ENCODE data around the gene CCDC92. TPM values are rescaled to one million over a fixed set of nuclear protein-coding genes. Genes with fewer than 3 reads are reported as not detected.

Gene CCDC92
- total RNA-seq, 2 donors from 2014 or later: 30.1 to 46.4 TPM

GRCh38 chr12:123938679-123939480, 33.8 kb downstream of the CCDC92 start:
- Mint-ChIP-seq H3K27ac (peak overlapping the region; percentile 96), H3K36me3 (ENCODE audit: low read depth) (peaks cover 11% of the 10 kb centered on the region), H3K4me1 (peaks cover 23% of the 10 kb centered on the region), H3K4me3 (peak overlapping the region; percentile 90), H3K27me3 (no peaks in the 10 kb centered on the region)
- no peak for DNase-seq
- ATAC-seq: no peak
- H3K9me3 ChIP-seq (ENCODE audit: control insufficient read depth, low read length, poor library complexity, severe bottlenecking): no peaks in the 10 kb centered on the region

GRCh38 chr12:123937707-123938591, 34.7 kb downstream of the CCDC92 start:
- Mint-ChIP-seq H3K27ac (peak overlapping the region; percentile 96), H3K4me3 (peak overlapping the region; percentile 90), H3K27me3 (no peaks in the 10 kb centered on the region), H3K4me1 (peaks cover 23% of the 10 kb centered on the region), H3K36me3 (ENCODE audit: low read depth) (peaks cover 11% of the 10 kb centered on the region)
- ATAC-seq (peak; percentile 93), DNase-seq (peak in 1 of 3 donors; percentile 13)
- H3K9me3 ChIP-seq (ENCODE audit: control insufficient read depth, low read length, poor library complexity, severe bottlenecking): no peaks in the 10 kb centered on the region

- peaks cover 7% of the 10 kb centered on the region for H3K36me3 Mint-ChIP-seq (ENCODE audit: low read depth)
- DNase-seq (no peak), ATAC-seq (no peak)
- no peaks in the 10 kb centered on the region for H3K9me3 ChIP-seq (ENCODE audit: control insufficient read depth, low read length, poor library complexity, severe bottlenecking)
- H3K4me3 Mint-ChIP-seq: peak overlapping the region; percentile 90
- H3K27me3 Mint-ChIP-seq: no peaks in the 10 kb centered on the region
- peaks cover 29% of the 10 kb centered on the region for H3K4me1 Mint-ChIP-seq
- H3K27ac Mint-ChIP-seq: peak overlapping the region; percentile 96
Measured at GRCh38 chr12:123936956-123937706, 35.5 kb downstream of the CCDC92 start.

- H3K36me3 Mint-ChIP-seq (ENCODE audit: low read depth): peaks cover 5% of the 10 kb centered on the region
- peaks cover 36% of the 10 kb centered on the region for H3K4me1 Mint-ChIP-seq
- H3K4me3 Mint-ChIP-seq: peak overlapping the region; percentile 79
- DNase-seq (no peak), ATAC-seq (no peak)
- H3K27me3 Mint-ChIP-seq: peaks cover 3% of the 10 kb centered on the region
- no peaks in the 10 kb centered on the region for H3K9me3 ChIP-seq (ENCODE audit: control insufficient read depth, low read length, poor library complexity, severe bottlenecking)
- peak overlapping the region; percentile 96 for H3K27ac Mint-ChIP-seq
Measured at GRCh38 chr12:123936471-123936870, 36.2 kb downstream of the CCDC92 start.

- H3K4me1 Mint-ChIP-seq: peaks cover 37% of the 10 kb centered on the region
- DNase-seq (no peak), ATAC-seq (no peak)
- peaks cover 5% of the 10 kb centered on the region for H3K36me3 Mint-ChIP-seq (ENCODE audit: low read depth)
- peaks cover 4% of the 10 kb centered on the region for H3K27me3 Mint-ChIP-seq
- H3K9me3 ChIP-seq (ENCODE audit: control insufficient read depth, low read length, poor library complexity, severe bottlenecking): no peaks in the 10 kb centered on the region
- H3K27ac Mint-ChIP-seq: peak overlapping the region; percentile 96
- H3K4me3 Mint-ChIP-seq: peak overlapping the region; percentile 79
Measured at GRCh38 chr12:123935956-123936355, 36.7 kb downstream of the CCDC92 start.

- Mint-ChIP-seq H3K4me3 (no peak overlapping the region), H3K4me1 (peaks cover 37% of the 10 kb centered on the region), H3K27me3 (peaks cover 4% of the 10 kb centered on the region), H3K27ac (no peak overlapping the region), H3K36me3 (ENCODE audit: low read depth) (peaks cover 5% of the 10 kb centered on the region)
- H3K9me3 ChIP-seq (ENCODE audit: control insufficient read depth, low read length, poor library complexity, severe bottlenecking): no peaks in the 10 kb centered on the region
- ATAC-seq: no peak
- no peak for DNase-seq
Measured at GRCh38 chr12:123934829-123935228, 37.8 kb downstream of the CCDC92 start.

- peaks cover 37% of the 10 kb centered on the region for H3K4me1 Mint-ChIP-seq
- H3K27me3 Mint-ChIP-seq: peaks cover 6% of the 10 kb centered on the region
- H3K36me3 Mint-ChIP-seq (ENCODE audit: low read depth): peaks cover 5% of the 10 kb centered on the region
- no peak overlapping the region for H3K27ac Mint-ChIP-seq
- DNase-seq (no peak), ATAC-seq (no peak)
- H3K4me3 Mint-ChIP-seq: no peak overlapping the region
- H3K9me3 ChIP-seq (ENCODE audit: control insufficient read depth, low read length, poor library complexity, severe bottlenecking): no peaks in the 10 kb centered on the region
Measured at GRCh38 chr12:123934016-123934620, 38.5 kb downstream of the CCDC92 start.

GRCh38 chr12:123933214-123933613, 39.4 kb downstream of the CCDC92 start:
- DNase-seq: no peak
- Mint-ChIP-seq H3K4me1 (peaks cover 28% of the 10 kb centered on the region), H3K27ac (no peak overlapping the region), H3K27me3 (peaks cover 12% of the 10 kb centered on the region), H3K36me3 (ENCODE audit: low read depth) (peaks cover 5% of the 10 kb centered on the region), H3K4me3 (no peak overlapping the region)
- no peaks in the 10 kb centered on the region for H3K9me3 ChIP-seq (ENCODE audit: control insufficient read depth, low read length, poor library complexity, severe bottlenecking)
- ATAC-seq: no peak

- Mint-ChIP-seq H3K4me3 (peak overlapping the region; percentile 70), H3K36me3 (ENCODE audit: low read depth) (peaks cover 5% of the 10 kb centered on the region), H3K27ac (peak overlapping the region; percentile 59), H3K27me3 (peaks cover 12% of the 10 kb centered on the region), H3K4me1 (peaks cover 19% of the 10 kb centered on the region)
- no peaks in the 10 kb centered on the region for H3K9me3 ChIP-seq (ENCODE audit: control insufficient read depth, low read length, poor library complexity, severe bottlenecking)
- ATAC-seq: peak; percentile 93
- DNase-seq: peak in 1 of 3 donors; percentile 29
Measured at GRCh38 chr12:123931686-123932321, 40.8 kb downstream of the CCDC92 start.

GRCh38 chr12:123929946-123930583, 42.6 kb downstream of the CCDC92 start:
- no peaks in the 10 kb centered on the region for H3K9me3 ChIP-seq (ENCODE audit: control insufficient read depth, low read length, poor library complexity, severe bottlenecking)
- no peak overlapping the region for H3K27ac Mint-ChIP-seq
- H3K36me3 Mint-ChIP-seq (ENCODE audit: low read depth): no peaks in the 10 kb centered on the region
- no peak for DNase-seq
- peaks cover 12% of the 10 kb centered on the region for H3K27me3 Mint-ChIP-seq
- H3K4me1 Mint-ChIP-seq: peaks cover 14% of the 10 kb centered on the region
- ATAC-seq: no peak
- H3K4me3 Mint-ChIP-seq: no peak overlapping the region

- Mint-ChIP-seq H3K36me3 (ENCODE audit: low read depth) (no peaks in the 10 kb centered on the region), H3K27ac (no peak overlapping the region), H3K4me3 (no peak overlapping the region), H3K4me1 (peaks cover 17% of the 10 kb centered on the region), H3K27me3 (peaks cover 12% of the 10 kb centered on the region)
- ATAC-seq: no peak
- no peaks in the 10 kb centered on the region for H3K9me3 ChIP-seq (ENCODE audit: control insufficient read depth, low read length, poor library complexity, severe bottlenecking)
- DNase-seq: no peak
Measured at GRCh38 chr12:123928897-123929296, 43.7 kb downstream of the CCDC92 start.
